Esophagus muscularis mucosa (tissue), 4 donors: ENCODE measurements around the gene FKBP14. TPM values are rescaled to one million over a fixed set of nuclear protein-coding genes. Genes with fewer than 3 reads are reported as not detected.
A peak's percentile ranks its signal among the peaks of the same experiment; 100 is the strongest.

Experiments
- DNase-seq: peaks from one replicate; pipeline ENCODE4 v3.0.0-alpha.2; 2017; ENCODE audit errors: extremely low spot score
- H3K27ac ChIP-seq, 4 donors: fragments of 200-600 bp; sonication (generic); replicated peaks in 1 of 4; 1 replicate in 3 of 4; 2 replicates in 1 of 4; pipeline ENCODE4 v1.5.1; 2016 to 2019; ENCODE audit warnings: mild to moderate bottlenecking in 1 of 4
- H3K27me3 ChIP-seq, 4 donors: fragments of 200-600 bp; sonication (generic); one replicate each; pipeline versions ENCODE4 v1.5.1 to v1.6.0; 2016 to 2019
- H3K36me3 ChIP-seq, 4 donors: fragments of 200-600 bp; sonication (generic); one replicate each; pipeline ENCODE4 v1.5.1; 2016 to 2019
- H3K4me1 ChIP-seq, 4 donors: fragments of 200-600 bp; sonication (generic); one replicate each; pipeline ENCODE4 v1.5.1; 2016 to 2019
- H3K4me3 ChIP-seq, 4 donors: fragments of 200-600 bp; sonication (generic); 1 replicate in 2 of 4; 2 replicates in 2 of 4; pipeline ENCODE4 v1.5.1; 2016 to 2019; ENCODE audit warnings: mild to moderate bottlenecking in 4 of 4, moderate library complexity in 1 of 4
- H3K9me3 ChIP-seq, 4 donors: fragments of 200-600 bp; sonication (generic); 1 replicate in 3 of 4; 2 replicates in 1 of 4; pipeline ENCODE4 v1.5.1; 2016 to 2019
- EP300 ChIP-seq: sonication (generic); formaldehyde crosslinking; IDR thresholded peaks from one replicate; pipeline ENCODE4 v1.6.1; 2017; ENCODE audit warnings: antibody characterized with exemption
- POLR2A ChIP-seq: fragments of 450-650 bp; IDR thresholded peaks from one replicate; pipeline ENCODE4 v1.6.1; 2017; ENCODE audit warnings: antibody characterized with exemption, moderate library complexity, mild to moderate bottlenecking, low read depth
- POLR2AphosphoS5 ChIP-seq, 2 donors: sonication (generic); formaldehyde crosslinking; IDR thresholded peaks; one replicate each; pipeline ENCODE4 v1.6.1; 2017; ENCODE audit warnings: antibody characterized with exemption in 2 of 2
- WGBS: methylation state at CpG from one replicate; pipeline ENCODE4 v1.1.5; 2018; 5-methylcytosine and 5-hydroxymethylcytosine counted together
- intact Hi-C: fragments of 100-400 bp; cut with DNase I; formaldehyde crosslinking; loops from one replicate; pipeline ENCODE4 v1.15.1; 2023
- total RNA-seq, 4 donors: library from RNA; depleted of rRNA; stranded (reverse); fragments of >200 nt; gene quantifications; one replicate each; pipeline versions ENCODE4 v1.1.0 to v1.2.1, GENCODE V29; 2016
- TF ChIP-seq, protein P1 (sequence below), 3 experiments: fragments of 200-600 bp in 2 of 3; fragments of 450-650 bp in 1 of 3; sonication (generic) in 2 of 3; IDR thresholded peaks; one replicate each; pipeline ENCODE4 v1.5.1; 2017 to 2019; ENCODE audit warnings: antibody characterized with exemption in 3 of 3, mild to moderate bottlenecking in 2 of 3, moderate library complexity in 1 of 3

The FKBP14 gene
- total RNA-seq, 4 donors from 2014 or later = 6.3 to 8.3 (median 7.0) TPM

DNA sequence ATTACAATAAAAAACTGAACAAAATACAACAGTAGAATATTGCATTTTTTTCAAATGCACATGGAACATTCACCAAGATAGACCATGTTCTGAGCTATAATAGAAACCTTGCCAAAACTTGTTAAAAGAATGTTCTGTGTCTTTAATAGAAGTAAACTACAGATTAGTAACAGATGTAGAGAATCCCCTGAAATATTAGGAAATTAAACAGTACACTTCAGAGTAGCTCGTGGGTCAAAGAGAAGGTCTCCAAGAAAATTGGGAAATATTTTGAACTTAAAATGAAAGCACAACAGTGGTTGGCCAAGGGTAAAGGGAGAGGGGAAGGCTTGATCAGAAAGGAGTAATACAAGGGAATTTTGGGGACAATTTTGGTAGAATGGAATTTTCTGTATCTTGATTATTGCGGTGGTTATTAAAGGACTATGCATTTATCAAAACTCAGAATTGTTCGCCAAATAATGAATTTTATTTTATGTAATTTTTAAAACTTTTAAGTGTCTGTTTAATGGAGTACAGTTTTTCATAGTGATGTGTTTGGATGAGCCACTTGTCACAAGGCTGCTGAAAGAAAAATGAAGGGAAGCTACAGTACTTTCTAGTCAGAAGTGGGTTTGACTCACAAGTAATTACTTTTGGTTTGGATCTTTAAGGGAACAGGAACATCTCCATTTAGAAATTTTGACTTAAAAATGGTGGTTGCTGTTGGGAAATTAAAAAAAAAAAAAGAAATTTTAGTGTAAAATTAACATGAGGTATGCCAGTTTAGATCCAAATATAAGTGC lies 11.9 kb upstream of the FKBP14 start:
- no peak for TF ChIP-seq POLR2AphosphoS5 (IDR thresholded peaks at IDR 0.05)
- TF ChIP-seq POLR2A = no peak
- TF ChIP-seq EP300 = no peak
- TF ChIP-seq, protein P1, sequence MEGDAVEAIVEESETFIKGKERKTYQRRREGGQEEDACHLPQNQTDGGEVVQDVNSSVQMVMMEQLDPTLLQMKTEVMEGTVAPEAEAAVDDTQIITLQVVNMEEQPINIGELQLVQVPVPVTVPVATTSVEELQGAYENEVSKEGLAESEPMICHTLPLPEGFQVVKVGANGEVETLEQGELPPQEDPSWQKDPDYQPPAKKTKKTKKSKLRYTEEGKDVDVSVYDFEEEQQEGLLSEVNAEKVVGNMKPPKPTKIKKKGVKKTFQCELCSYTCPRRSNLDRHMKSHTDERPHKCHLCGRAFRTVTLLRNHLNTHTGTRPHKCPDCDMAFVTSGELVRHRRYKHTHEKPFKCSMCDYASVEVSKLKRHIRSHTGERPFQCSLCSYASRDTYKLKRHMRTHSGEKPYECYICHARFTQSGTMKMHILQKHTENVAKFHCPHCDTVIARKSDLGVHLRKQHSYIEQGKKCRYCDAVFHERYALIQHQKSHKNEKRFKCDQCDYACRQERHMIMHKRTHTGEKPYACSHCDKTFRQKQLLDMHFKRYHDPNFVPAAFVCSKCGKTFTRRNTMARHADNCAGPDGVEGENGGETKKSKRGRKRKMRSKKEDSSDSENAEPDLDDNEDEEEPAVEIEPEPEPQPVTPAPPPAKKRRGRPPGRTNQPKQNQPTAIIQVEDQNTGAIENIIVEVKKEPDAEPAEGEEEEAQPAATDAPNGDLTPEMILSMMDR (IDR thresholded peaks at IDR 0.05) = no peak
- no peaks in the 10 kb centered on the region for H3K27me3 ChIP-seq
- 80% methylated on average over 3 of the region's 3 CpGs for WGBS
- intact Hi-C loops = no loop called here
- DNase-seq = no peak
- H3K9me3 ChIP-seq = no peaks in the 10 kb centered on the region
- H3K36me3 ChIP-seq = no peaks in the 10 kb centered on the region
- peak overlapping the region in 1 of 4 donors; percentile 18 for H3K27ac ChIP-seq
- no peak overlapping the region for H3K4me3 ChIP-seq
- H3K4me1 ChIP-seq = peaks cover 0 to 34% (median 20%) of the 10 kb centered on the region in 4 donors

GRCh38 chr7:30036220-30036619 lies 9.7 kb upstream of the FKBP14 start:
- DNase-seq = no peak
- no peak for TF ChIP-seq POLR2A
- TF ChIP-seq, protein P1 (IDR thresholded peaks at IDR 0.05) = no peak
- no peak for TF ChIP-seq EP300
- no peak for TF ChIP-seq POLR2AphosphoS5 (IDR thresholded peaks at IDR 0.05)
- Histone ChIP-seq H3K36me3 (no peaks in the 10 kb centered on the region), H3K4me3 (no peak overlapping the region), H3K9me3 (no peaks in the 10 kb centered on the region), H3K4me1 (peaks cover 12 to 37% (median 29%) of the 10 kb centered on the region in 4 donors), H3K27ac (no peak overlapping the region), H3K27me3 (no peaks in the 10 kb centered on the region)
- intact Hi-C loops = no loop called here
- 76% methylated on average over 2 of the region's 2 CpGs for WGBS

GRCh38 chr7:30034501-30034900 lies 8.0 kb upstream of the FKBP14 start:
- intact Hi-C loops = no loop called here
- Histone ChIP-seq H3K36me3 (no peaks in the 10 kb centered on the region), H3K27me3 (no peaks in the 10 kb centered on the region), H3K4me3 (no peak overlapping the region), H3K9me3 (no peaks in the 10 kb centered on the region), H3K27ac (no peak overlapping the region), H3K4me1 (peaks cover 23 to 30% (median 28%) of the 10 kb centered on the region in 4 donors)
- WGBS = 86% methylated on average over 3 of the region's 3 CpGs
- no peak for DNase-seq
- TF ChIP-seq POLR2AphosphoS5 (IDR thresholded peaks at IDR 0.05) = no peak
- TF ChIP-seq POLR2A = no peak
- TF ChIP-seq, protein P1 (IDR thresholded peaks at IDR 0.05) = no peak
- TF ChIP-seq EP300 = no peak

- TF ChIP-seq POLR2A (no peak), POLR2AphosphoS5 (IDR thresholded peaks at IDR 0.05) (no peak), EP300 (no peak)
- TF ChIP-seq, protein P1 (IDR thresholded peaks at IDR 0.05) = no peak
- no peak for DNase-seq
- Histone ChIP-seq H3K9me3 (no peaks in the 10 kb centered on the region), H3K4me3 (no peak overlapping the region), H3K27ac (no peak overlapping the region), H3K36me3 (no peaks in the 10 kb centered on the region), H3K27me3 (no peaks in the 10 kb centered on the region), H3K4me1 (peaks cover 29 to 41% (median 31%) of the 10 kb centered on the region in 4 donors)
- WGBS = 44% methylated on average over 4 of the region's 4 CpGs
- intact Hi-C loops = no loop called here
These were observed 6.0 kb upstream of the FKBP14 start for GRCh38 chr7:30032310-30033125.
